HG02885 (cell line): ENCODE results near the gene ZWILCH.
"Not testable (repeated sequence)": the region's sequence is repeated elsewhere in the genome, so short reads cannot be mapped to it uniquely, and the experiment has no call there.

Experiments
- ATAC-seq: cut with Tn5 transposase; IDR thresholded peaks from one replicate; pipeline ENCODE4 v1.9.1; 2021; ENCODE audit warnings: mild to moderate bottlenecking; ENCODE audit not compliant: unreplicated experiment, poor library complexity

ZWILCH gene

GRCh38 chr15:66573719-66574595 lies 68.8 kb downstream of the ZWILCH start:
- no peak for ATAC-seq

GRCh38 chr15:66574596-66574950 lies 69.4 kb downstream of the ZWILCH start:
- no peak for ATAC-seq

GRCh38 chr15:66578286-66578875 lies 73.3 kb downstream of the ZWILCH start:
- no peak for ATAC-seq

- no peak for ATAC-seq
Measured at GRCh38 chr15:66580643-66581042, 75.5 kb downstream of the ZWILCH start.

- ATAC-seq, result no peak
Measured at GRCh38 chr15:66581972-66582537, 76.9 kb downstream of the ZWILCH start.

- ATAC-seq, result no peak
Measured at GRCh38 chr15:66586155-66586976, 81.2 kb downstream of the ZWILCH start.

- ATAC-seq, result no peak
Measured at GRCh38 chr15:66587020-66587419, 81.9 kb downstream of the ZWILCH start.

GRCh38 chr15:66587749-66588148 lies 82.6 kb downstream of the ZWILCH start:
- ATAC-seq, result no peak

- no peak for ATAC-seq
Measured at GRCh38 chr15:66588537-66588936, 83.4 kb downstream of the ZWILCH start.

- no peak for ATAC-seq
Measured at GRCh38 chr15:66588971-66589370, 83.8 kb downstream of the ZWILCH start.

- not testable (repeated sequence) for ATAC-seq
Measured at GRCh38 chr15:66589429-66589828, 84.3 kb downstream of the ZWILCH start.

GRCh38 chr15:66590435-66590834 lies 85.3 kb downstream of the ZWILCH start:
- ATAC-seq, result no peak

- ATAC-seq, result no peak
Measured at GRCh38 chr15:66591322-66591862, 86.3 kb downstream of the ZWILCH start.

GRCh38 chr15:66592505-66593218 lies 87.5 kb downstream of the ZWILCH start:
- ATAC-seq, result no peak

- no peak for ATAC-seq
Measured at GRCh38 chr15:66593219-66593780, 88.2 kb downstream of the ZWILCH start.

GRCh38 chr15:66594344-66594743 lies 89.2 kb downstream of the ZWILCH start:
- no peak for ATAC-seq

- no peak for ATAC-seq
Measured at GRCh38 chr15:66594836-66595235, 89.7 kb downstream of the ZWILCH start.

GRCh38 chr15:66595332-66595731 lies 90.2 kb downstream of the ZWILCH start:
- no peak for ATAC-seq

GRCh38 chr15:66595931-66596545 lies 90.9 kb downstream of the ZWILCH start:
- no peak for ATAC-seq
